ENCODE data around the gene SEPHS2.
A peak's percentile ranks its signal among the peaks of the same experiment; 100 is the strongest.

The SEPHS2 gene

DNA sequence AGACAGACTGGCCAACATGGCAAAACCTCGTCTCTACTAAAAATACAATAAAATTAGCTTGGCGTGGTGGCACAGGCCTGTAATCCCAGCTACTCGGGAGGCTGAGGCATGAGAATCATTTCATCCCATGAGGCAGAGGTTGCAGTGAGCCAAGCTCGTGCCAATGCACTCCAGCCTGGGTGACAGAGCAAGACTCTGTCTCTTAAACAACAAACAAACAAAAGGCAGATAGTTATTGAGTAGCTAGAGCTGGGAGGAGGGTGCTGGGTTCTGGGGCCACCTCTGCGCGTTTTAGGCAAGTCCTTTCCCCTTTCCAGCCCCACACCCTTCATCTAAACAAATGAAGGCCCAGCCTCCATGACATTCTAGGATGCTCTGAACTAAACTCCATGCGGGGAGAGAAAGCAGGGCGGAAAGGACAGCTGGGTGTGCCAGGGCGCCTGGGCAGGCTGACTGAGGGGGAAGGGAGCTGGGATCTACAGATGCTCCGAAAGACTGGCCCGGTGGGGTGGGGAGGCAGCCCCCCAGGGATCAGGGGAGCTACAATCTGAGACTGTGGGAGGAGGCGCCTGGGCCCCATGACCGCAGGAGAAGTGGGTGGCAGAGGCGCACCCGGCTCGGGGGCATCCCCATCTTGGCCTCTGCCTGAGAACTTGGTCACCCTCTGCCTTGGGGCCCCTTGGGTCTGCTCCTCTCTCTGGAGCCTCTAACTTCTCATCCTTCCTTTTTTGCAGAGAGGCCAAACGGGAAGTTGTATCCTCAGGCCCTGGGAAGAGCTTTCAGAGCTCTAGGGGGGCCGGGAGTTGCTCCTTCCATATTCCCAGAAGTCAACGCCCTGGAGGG is 27.8 kb upstream of the SEPHS2 start:
- TF ChIP-seq, protein P1, sequence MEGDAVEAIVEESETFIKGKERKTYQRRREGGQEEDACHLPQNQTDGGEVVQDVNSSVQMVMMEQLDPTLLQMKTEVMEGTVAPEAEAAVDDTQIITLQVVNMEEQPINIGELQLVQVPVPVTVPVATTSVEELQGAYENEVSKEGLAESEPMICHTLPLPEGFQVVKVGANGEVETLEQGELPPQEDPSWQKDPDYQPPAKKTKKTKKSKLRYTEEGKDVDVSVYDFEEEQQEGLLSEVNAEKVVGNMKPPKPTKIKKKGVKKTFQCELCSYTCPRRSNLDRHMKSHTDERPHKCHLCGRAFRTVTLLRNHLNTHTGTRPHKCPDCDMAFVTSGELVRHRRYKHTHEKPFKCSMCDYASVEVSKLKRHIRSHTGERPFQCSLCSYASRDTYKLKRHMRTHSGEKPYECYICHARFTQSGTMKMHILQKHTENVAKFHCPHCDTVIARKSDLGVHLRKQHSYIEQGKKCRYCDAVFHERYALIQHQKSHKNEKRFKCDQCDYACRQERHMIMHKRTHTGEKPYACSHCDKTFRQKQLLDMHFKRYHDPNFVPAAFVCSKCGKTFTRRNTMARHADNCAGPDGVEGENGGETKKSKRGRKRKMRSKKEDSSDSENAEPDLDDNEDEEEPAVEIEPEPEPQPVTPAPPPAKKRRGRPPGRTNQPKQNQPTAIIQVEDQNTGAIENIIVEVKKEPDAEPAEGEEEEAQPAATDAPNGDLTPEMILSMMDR (IDR thresholded peaks at IDR 0.05; ENCODE audit: borderline replicate concordance, extremely low read depth, low read length, poor library complexity, severe bottlenecking), result no peak
- no peak for TF ChIP-seq EZH2 (IDR thresholded peaks at IDR 0.05; ENCODE audit: borderline replicate concordance, low read depth, low read length, severe bottlenecking)
- ATAC-seq (ENCODE audit: insufficient read depth, low read depth), result no peak
- Histone ChIP-seq H3K79me2 (ENCODE audit: insufficient read depth, low read length) (no peaks in the 10 kb centered on the region), H3K36me3 (ENCODE audit: insufficient read depth, low read length) (no peaks in the 10 kb centered on the region), H2AFZ (ENCODE audit: low read depth, low read length) (peak overlapping the region; percentile 70), H3K4me1 (ENCODE audit: insufficient read depth, low read length) (peaks cover 39% of the 10 kb centered on the region), H3K4me2 (ENCODE audit: insufficient read depth, low read length) (peak overlapping the region; percentile 78), H3K4me3 (ENCODE audit: low read depth in 1 of 2, low read length in 2 of 2) (peak overlapping the region in 1 of 2 experiments; percentile 58; a peak in 3 of 4 replicates), H3K27ac (ENCODE audit: low read length) (peak overlapping the region; percentile 86), H3K9me3 (ENCODE audit: insufficient read depth, low read length, severe bottlenecking) (no peaks in the 10 kb centered on the region), H4K20me1 (ENCODE audit: insufficient read depth, low read length) (no peaks in the 10 kb centered on the region), H3K9ac (ENCODE audit: low read depth, low read length) (peak overlapping the region; percentile 59), H3K27me3 (ENCODE audit: insufficient read depth, low read length, poor library complexity) (no peaks in the 10 kb centered on the region)
- DNase-seq, result no peak

DNA sequence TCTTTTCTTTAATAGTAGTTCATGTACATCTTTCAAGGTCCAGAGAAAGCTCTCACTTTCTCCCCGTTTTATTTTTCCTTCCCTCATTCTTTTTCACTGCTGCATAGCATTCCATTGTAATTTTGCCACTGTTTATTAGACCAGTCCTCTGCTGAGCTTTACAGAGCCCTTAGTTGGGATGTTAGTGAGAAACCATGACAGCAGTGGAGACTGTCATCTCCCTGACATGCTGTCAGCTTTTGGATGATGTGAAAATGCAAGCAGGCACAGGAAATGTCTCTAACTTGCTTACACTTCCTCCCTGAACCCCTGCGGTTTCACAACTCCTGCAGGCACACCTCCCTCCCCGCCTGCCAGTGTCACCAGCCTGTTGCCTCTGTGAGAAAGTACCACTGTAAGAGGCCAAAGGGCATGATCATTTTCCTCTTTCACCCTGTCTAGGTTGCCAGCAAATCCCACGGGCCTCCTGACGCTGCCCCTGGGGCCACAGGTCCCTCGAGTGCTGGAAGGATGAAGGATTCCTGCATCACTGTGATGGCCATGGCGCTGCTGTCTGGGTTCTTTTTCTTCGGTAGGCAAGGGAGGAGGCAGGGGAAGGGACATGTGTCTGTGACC is 26.8 kb upstream of the SEPHS2 start, which contains the start of gene ITGAL:
Gene ITGAL, plus strand, starts transcription at position 415 of the 615 bp plus-strand sequence. Its CDS starts 96 bp downstream, at position 511.
- no peaks in the 10 kb centered on the region for H3K36me3 ChIP-seq (ENCODE audit: insufficient read depth, low read length)
- H3K79me2 ChIP-seq (ENCODE audit: insufficient read depth, low read length), result no peaks in the 10 kb centered on the region
- peaks cover 39% of the 10 kb centered on the region for H3K4me1 ChIP-seq (ENCODE audit: insufficient read depth, low read length)
- H3K9me3 ChIP-seq (ENCODE audit: insufficient read depth, low read length, severe bottlenecking), result no peaks in the 10 kb centered on the region
- peak; percentile 97 for ATAC-seq (ENCODE audit: insufficient read depth, low read depth)
- peak; percentile 89 for DNase-seq
- peak within 1 kb of the TSS; percentile 78 for H3K4me2 ChIP-seq (ENCODE audit: insufficient read depth, low read length)
- no peaks in the 10 kb centered on the region for H4K20me1 ChIP-seq (ENCODE audit: insufficient read depth, low read length)
- peak within 1 kb of the TSS in 1 of 2 experiments; percentile 58; a peak in 3 of 4 replicates for H3K4me3 ChIP-seq (ENCODE audit: low read depth in 1 of 2, low read length in 2 of 2)
- H3K27ac ChIP-seq (ENCODE audit: low read length), result peak within 1 kb of the TSS; percentile 86
- no peaks in the 10 kb centered on the region for H3K27me3 ChIP-seq (ENCODE audit: insufficient read depth, low read length, poor library complexity)
- H3K9ac ChIP-seq (ENCODE audit: low read depth, low read length), result peak within 1 kb of the TSS; percentile 59
- peak within 1 kb of the TSS; percentile 70 for H2AFZ ChIP-seq (ENCODE audit: low read depth, low read length)
- TF ChIP-seq, protein P1 (IDR thresholded peaks at IDR 0.05; ENCODE audit: borderline replicate concordance, extremely low read depth, low read length, poor library complexity, severe bottlenecking), result no peak
- no peak for TF ChIP-seq EZH2 (IDR thresholded peaks at IDR 0.05; ENCODE audit: borderline replicate concordance, low read depth, low read length, severe bottlenecking)

DNA sequence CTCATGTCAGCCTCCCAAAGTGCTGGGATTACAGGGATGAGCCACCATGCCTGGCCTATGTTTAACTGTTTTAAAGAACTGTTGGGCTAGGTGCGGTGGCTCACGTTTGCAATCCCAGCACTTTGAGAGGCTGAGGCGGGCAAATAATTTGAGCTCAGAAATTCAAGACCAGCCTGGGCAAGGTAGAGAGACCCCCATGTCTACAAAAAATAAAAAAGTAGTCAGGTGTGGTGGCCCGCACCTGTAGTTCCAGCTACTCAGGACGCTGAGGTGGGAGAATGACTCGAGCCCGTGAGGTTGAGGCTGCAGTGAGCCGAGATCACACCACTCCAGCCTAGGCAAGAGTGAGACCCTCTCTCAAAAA is 24.9 kb upstream of the SEPHS2 start:
- no peak for TF ChIP-seq EZH2 (IDR thresholded peaks at IDR 0.05; ENCODE audit: borderline replicate concordance, low read depth, low read length, severe bottlenecking)
- TF ChIP-seq, protein P1 (IDR thresholded peaks at IDR 0.05; ENCODE audit: borderline replicate concordance, extremely low read depth, low read length, poor library complexity, severe bottlenecking), result no peak
- no peak for DNase-seq
- no peak overlapping the region for H3K4me2 ChIP-seq (ENCODE audit: insufficient read depth, low read length)
- 0 out of 2 replicates have a peak overlapping the region, but pooled peaks have one; percentile 29 for H3K27ac ChIP-seq (ENCODE audit: low read length)
- no peak overlapping the region for H3K9ac ChIP-seq (ENCODE audit: low read depth, low read length)
- H2AFZ ChIP-seq (ENCODE audit: low read depth, low read length), result no peak overlapping the region
- no peaks in the 10 kb centered on the region for H3K9me3 ChIP-seq (ENCODE audit: insufficient read depth, low read length, severe bottlenecking)
- H3K36me3 ChIP-seq (ENCODE audit: insufficient read depth, low read length), result no peaks in the 10 kb centered on the region
- peaks cover 49% of the 10 kb centered on the region for H3K4me1 ChIP-seq (ENCODE audit: insufficient read depth, low read length)
- no peak overlapping the region for H3K4me3 ChIP-seq (ENCODE audit: low read depth in 1 of 2, low read length in 2 of 2)
- H3K79me2 ChIP-seq (ENCODE audit: insufficient read depth, low read length), result no peaks in the 10 kb centered on the region
- H3K27me3 ChIP-seq (ENCODE audit: insufficient read depth, low read length, poor library complexity), result no peaks in the 10 kb centered on the region
- no peak for ATAC-seq (ENCODE audit: insufficient read depth, low read depth)
- H4K20me1 ChIP-seq (ENCODE audit: insufficient read depth, low read length), result no peaks in the 10 kb centered on the region
